Prostate gland (tissue), 2 donors: ENCODE data around the gene XAGE5. TPM values are rescaled to one million over a fixed set of nuclear protein-coding genes. Genes with fewer than 3 reads are reported as not detected.

Source experiments
- DNase-seq: peaks from one replicate; pipeline ENCODE4 v3.0.0-alpha.2; 2019; ENCODE audit warnings: low spot score
- H3K27ac ChIP-seq, 2 donors: fragments of 200-600 bp; sonication (generic); 2 replicates each; pipeline ENCODE4 v1.5.1; 2017 to 2019
- H3K27me3 ChIP-seq: fragments of 200-600 bp; sonication (generic); replicated peaks from 2 replicates; pipeline ENCODE4 v1.5.1; 2019; ENCODE audit not compliant: insufficient read depth
- H3K36me3 ChIP-seq, 2 donors: fragments of 200-600 bp; sonication (generic); 1 replicate in 1 of 2; 2 replicates in 1 of 2; pipeline versions ENCODE4 v1.5.1 to v1.8.1; 2017 to 2019
- H3K4me1 ChIP-seq: fragments of 200-600 bp; sonication (generic); replicated peaks from 2 replicates; pipeline ENCODE4 v1.5.1; 2019
- H3K4me3 ChIP-seq, 2 donors: fragments of 200-600 bp; sonication (generic); 2 replicates each; pipeline ENCODE4 v1.5.1; 2017 to 2019
- H3K9me3 ChIP-seq: fragments of 200-600 bp; sonication (generic); 2 replicates; pipeline ENCODE4 v1.5.1; 2017
- CTCF ChIP-seq, 4 experiments: fragments of 200-600 bp in 2 of 4; fragments of 450-650 bp in 2 of 4; sonication (generic) in 2 of 4; IDR thresholded peaks; 1 replicate in 3 of 4; 2 replicates in 1 of 4; pipeline ENCODE4 v1.5.1; 2016 to 2019; ENCODE audit warnings: antibody characterized with exemption in 4 of 4, mild to moderate bottlenecking in 2 of 4, moderate library complexity in 2 of 4
- POLR2A ChIP-seq: fragments of 450-650 bp; IDR thresholded peaks from one replicate; pipeline ENCODE4 v1.6.1; 2016; ENCODE audit warnings: antibody characterized with exemption, mild to moderate bottlenecking
- POLR2AphosphoS5 ChIP-seq: sonication (generic); formaldehyde crosslinking; IDR thresholded peaks from one replicate; pipeline ENCODE4 v1.6.1; 2017; ENCODE audit warnings: antibody characterized with exemption
- WGBS: methylation state at CpG from one replicate; pipeline ENCODE4 v1.1.5; 2018; 5-methylcytosine and 5-hydroxymethylcytosine counted together
- intact Hi-C: fragments of 100-400 bp; cut with DNase I; formaldehyde crosslinking; loops from one replicate; pipeline ENCODE4 v1.14.2; 2022
- small RNA-seq, 2 donors: library from RNA; depleted of rRNA; stranded (forward); fragments of <200 nt; gene quantifications; one replicate each; pipeline ENCODE3, GENCODE V24; 2016
- total RNA-seq, 2 donors: library from RNA; depleted of rRNA; stranded (reverse); fragments of >200 nt; gene quantifications; one replicate each; pipeline ENCODE4 v1.1.0, GENCODE V29; 2016

Gene XAGE5
- total RNA-seq, 2 donors from 2014 or later: not detected

- H3K4me3 ChIP-seq: no peak overlapping the region
- no peak for DNase-seq
- H3K9me3 ChIP-seq: no peaks in the 10 kb centered on the region
- no peaks in the 10 kb centered on the region for H3K27me3 ChIP-seq
- no peak overlapping the region for H3K27ac ChIP-seq
- 65% methylated on average over 6 of the region's 6 CpGs for WGBS
- no peak for TF ChIP-seq POLR2AphosphoS5
- TF ChIP-seq POLR2A: no peak
- TF ChIP-seq CTCF (IDR thresholded peaks at IDR 0.05): no peak
- H3K36me3 ChIP-seq: no peaks in the 10 kb centered on the region
- H3K4me1 ChIP-seq: no peaks in the 10 kb centered on the region
- intact Hi-C loops: no loop called here
Observed at GRCh38 chrX:52865343-52865998, 54.4 kb downstream of the XAGE5 start.

Small RNA genes within 50 kb of the gene (small RNA-seq; reads per million reads assigned to genes)
- gene AC244505.6 (0 reads per million in 2 donors), gene AC244505.7 (0 reads per million in 2 donors)

Other genes starting within 250 kb of the XAGE5 start
- gene SSX7, start 156.4 kb upstream of the XAGE5 start, total RNA-seq: not detected
- 10 to 100 TPM in 1 of 2 donors, not detected in 1; 12.4 TPM for gene SSX2, start 104.1 kb upstream of the XAGE5 start, total RNA-seq
- gene SSX2B, start 60.0 kb upstream of the XAGE5 start, total RNA-seq: not detected
- under 1 TPM in 1 of 2 donors, not detected in 1; 0.68 TPM for gene SPANXN5, start 13.9 kb upstream of the XAGE5 start, total RNA-seq
- gene XAGE3, start 56.8 kb downstream of the XAGE5 start, total RNA-seq: not detected
- gene FAM156B, start 86.0 kb downstream of the XAGE5 start, total RNA-seq: 10 to 100 TPM; 11.3 to 55.2 TPM
- gene FAM156A, start 147.2 kb downstream of the XAGE5 start, total RNA-seq: 10 to 100 TPM in 1 of 2 donors, 1 to 10 TPM in 1; 4.6 to 55.5 TPM
- gene GPR173, start 237.5 kb downstream of the XAGE5 start, total RNA-seq: 1 to 10 TPM; 1.9 to 3.6 TPM